UCSD-AML1 (cell line): ENCODE results near the gene KSR1.
"Not testable (repeated sequence)": the region's sequence is repeated elsewhere in the genome, so short reads cannot be mapped to it uniquely, and the experiment has no call there.

ENCODE experiments used
- DNase-seq: peaks from one replicate; lab custom pipeline; 2025; ENCODE audit not compliant: unreplicated experiment; lab: John Stamatoyannopoulos, UW

The KSR1 gene

GRCh38 chr17:27651411-27652345, 195.4 kb downstream of the KSR1 start:
- DNase-seq = peak; percentile 69

GRCh38 chr17:27653449-27653971, 197.3 kb downstream of the KSR1 start:
- DNase-seq = not testable (repeated sequence)

GRCh38 chr17:27654136-27654535, 197.9 kb downstream of the KSR1 start:
- DNase-seq = no peak

- DNase-seq = peak; percentile 78
These were observed 198.6 kb downstream of the KSR1 start for GRCh38 chr17:27654654-27655524.

GRCh38 chr17:27655525-27656111, 199.4 kb downstream of the KSR1 start:
- DNase-seq = not testable (repeated sequence)

GRCh38 chr17:27656620-27657019, 200.4 kb downstream of the KSR1 start:
- DNase-seq = not testable (repeated sequence)

GRCh38 chr17:27657620-27658019, 201.4 kb downstream of the KSR1 start:
- peak; percentile 39 for DNase-seq

- no peak for DNase-seq
These were observed 203.4 kb downstream of the KSR1 start for GRCh38 chr17:27659683-27660082.

GRCh38 chr17:27660436-27660835, 204.2 kb downstream of the KSR1 start:
- no peak for DNase-seq

GRCh38 chr17:27663936-27664605, 207.8 kb downstream of the KSR1 start:
- no peak for DNase-seq

- DNase-seq = no peak
These were observed 208.3 kb downstream of the KSR1 start for GRCh38 chr17:27664606-27664965.

- no peak for DNase-seq
These were observed 209.3 kb downstream of the KSR1 start for GRCh38 chr17:27665549-27665948.

GRCh38 chr17:27666270-27666669, 210.0 kb downstream of the KSR1 start:
- not testable (repeated sequence) for DNase-seq

GRCh38 chr17:27666831-27667560, 210.7 kb downstream of the KSR1 start:
- no peak for DNase-seq

- no peak for DNase-seq
These were observed 211.6 kb downstream of the KSR1 start for GRCh38 chr17:27667656-27668487.

- DNase-seq = no peak
These were observed 212.2 kb downstream of the KSR1 start for GRCh38 chr17:27668488-27668823.

- no peak for DNase-seq
These were observed 212.9 kb downstream of the KSR1 start for GRCh38 chr17:27669136-27669535.

GRCh38 chr17:27669850-27670249, 213.6 kb downstream of the KSR1 start:
- no peak for DNase-seq
